IMR-90 (cell line): Measurements from ENCODE around the gene NAA80.
A peak's percentile ranks its signal among the peaks of the same experiment; 100 is the strongest.

Experiments
- CEBPB ChIP-seq: IDR thresholded peaks from 2 replicates; pipeline ENCODE4 v1.6.1; 2012; ENCODE audit warnings: low read depth, low read length, improper control_type of control experiment
- FOS ChIP-seq: fragments of 150-350 bp; IDR thresholded peaks from 2 replicates; pipeline ENCODE4 v1.6.1; 2016; ENCODE audit warnings: low read depth, low read length
- MAZ ChIP-seq: IDR thresholded peaks from 2 replicates; pipeline ENCODE4 v1.6.1; 2012; ENCODE audit warnings: low read depth, mild to moderate bottlenecking, low read length, improper control_type of control experiment, moderate library complexity, borderline replicate concordance
- NFE2L2 ChIP-seq: fragments of 150-350 bp; IDR thresholded peaks from 2 replicates; pipeline ENCODE4 v1.6.1; 2016; ENCODE audit warnings: low read depth, mild to moderate bottlenecking, low read length
- RFX5 ChIP-seq: IDR thresholded peaks from 2 replicates; pipeline ENCODE4 v1.8.0; 2012; ENCODE audit warnings: low read depth, mild to moderate bottlenecking, low read length, moderate library complexity
- TF ChIP-seq, protein P1 (sequence below): conservative IDR thresholded peaks from 2 replicates; pipeline ENCODE4 v1.5.1; 2012; ENCODE audit warnings: mild to moderate bottlenecking, low read depth, low read length, improper control_type of control experiment

DNA sequence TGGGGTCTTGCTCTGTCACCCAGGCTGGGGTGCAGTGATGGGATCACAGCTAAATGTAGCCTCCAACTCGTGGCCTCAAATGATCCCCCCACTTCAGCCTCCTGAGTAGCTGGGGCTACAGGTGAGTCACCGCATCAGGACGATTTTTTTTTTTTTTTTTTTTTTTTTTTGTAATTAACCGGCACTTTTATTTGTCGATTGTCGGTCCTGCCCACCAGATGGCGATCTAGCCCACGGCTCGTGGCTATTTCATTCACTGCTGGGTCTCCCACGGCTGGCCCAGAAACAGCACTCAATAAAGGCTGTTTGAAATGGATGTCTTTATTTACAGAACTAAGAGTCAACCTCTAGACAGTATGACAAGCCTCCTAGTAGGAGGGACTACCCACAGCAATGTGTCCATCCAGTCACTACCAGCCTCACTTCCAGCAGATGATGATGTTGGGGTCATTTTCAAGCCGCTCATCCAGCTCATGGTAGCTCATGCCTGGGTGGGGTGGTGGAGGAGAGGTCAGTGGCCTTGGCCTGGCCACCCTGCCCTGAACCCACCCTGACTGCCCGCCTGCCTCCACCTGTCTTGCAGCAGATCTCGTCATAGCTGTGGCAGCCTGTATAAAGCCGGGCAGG is 48.1 kb upstream of the NAA80 start:
- no peak for TF ChIP-seq NFE2L2
- no peak for TF ChIP-seq MAZ
- TF ChIP-seq, protein P1, sequence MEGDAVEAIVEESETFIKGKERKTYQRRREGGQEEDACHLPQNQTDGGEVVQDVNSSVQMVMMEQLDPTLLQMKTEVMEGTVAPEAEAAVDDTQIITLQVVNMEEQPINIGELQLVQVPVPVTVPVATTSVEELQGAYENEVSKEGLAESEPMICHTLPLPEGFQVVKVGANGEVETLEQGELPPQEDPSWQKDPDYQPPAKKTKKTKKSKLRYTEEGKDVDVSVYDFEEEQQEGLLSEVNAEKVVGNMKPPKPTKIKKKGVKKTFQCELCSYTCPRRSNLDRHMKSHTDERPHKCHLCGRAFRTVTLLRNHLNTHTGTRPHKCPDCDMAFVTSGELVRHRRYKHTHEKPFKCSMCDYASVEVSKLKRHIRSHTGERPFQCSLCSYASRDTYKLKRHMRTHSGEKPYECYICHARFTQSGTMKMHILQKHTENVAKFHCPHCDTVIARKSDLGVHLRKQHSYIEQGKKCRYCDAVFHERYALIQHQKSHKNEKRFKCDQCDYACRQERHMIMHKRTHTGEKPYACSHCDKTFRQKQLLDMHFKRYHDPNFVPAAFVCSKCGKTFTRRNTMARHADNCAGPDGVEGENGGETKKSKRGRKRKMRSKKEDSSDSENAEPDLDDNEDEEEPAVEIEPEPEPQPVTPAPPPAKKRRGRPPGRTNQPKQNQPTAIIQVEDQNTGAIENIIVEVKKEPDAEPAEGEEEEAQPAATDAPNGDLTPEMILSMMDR, result peak; percentile 79
- TF ChIP-seq FOS, result peak; percentile 57
- no peak for TF ChIP-seq CEBPB
- no peak for TF ChIP-seq RFX5
